OCI-M1 (cell line): ENCODE data around the gene EID2B.
A peak's percentile ranks its signal among the peaks of the same experiment; 100 is the strongest.

Source experiments
- DNase-seq: peaks from one replicate; lab custom pipeline; 2025; lab: John Stamatoyannopoulos, UW

EID2B gene

GRCh38 chr19:39531834-39532232 lies 819 bp downstream of the EID2B start:
- DNase-seq = no peak

DNA sequence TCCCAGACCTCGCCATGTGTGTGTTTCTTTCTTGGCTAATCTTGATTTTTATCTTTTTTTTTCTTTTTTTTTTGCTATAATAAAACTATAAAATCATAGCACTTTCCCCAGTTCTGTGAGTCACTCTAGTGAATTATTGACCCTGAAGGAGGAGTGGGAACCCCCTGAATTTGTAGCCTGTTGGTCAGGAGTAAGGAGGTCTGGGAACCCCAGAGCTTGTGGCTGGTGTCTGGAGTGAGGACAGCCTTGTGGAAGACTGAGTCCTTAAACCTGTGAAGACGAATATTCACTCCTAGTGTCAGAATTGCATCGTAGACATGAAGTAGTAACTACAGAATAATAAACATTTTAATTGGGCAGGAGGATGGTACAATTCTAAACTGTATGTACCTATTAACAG lies 7.4 kb downstream of the EID2B start:
- no peak for DNase-seq

DNA sequence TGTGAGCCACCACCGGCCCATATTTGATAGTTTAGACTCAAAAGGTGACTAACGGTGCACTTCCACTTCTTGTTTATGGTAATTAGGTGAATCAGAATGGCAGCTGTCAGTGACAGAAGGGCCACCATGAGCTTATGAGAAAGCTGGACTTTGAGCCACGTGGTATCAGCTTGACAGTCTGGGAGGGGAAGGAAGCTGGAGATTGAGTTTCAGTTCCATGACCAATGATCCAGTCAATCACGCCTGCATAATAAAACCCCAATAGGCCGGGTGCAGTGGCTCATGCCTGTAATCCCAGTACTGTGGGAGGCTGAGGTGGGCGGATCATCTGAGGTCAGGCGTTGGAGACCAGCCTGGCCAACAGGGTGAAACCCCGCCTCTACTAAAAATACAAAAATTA lies 8.2 kb downstream of the EID2B start:
- DNase-seq = no peak

GRCh38 chr19:39520541-39521484 lies 11.8 kb downstream of the EID2B start:
- DNase-seq = no peak

DNA sequence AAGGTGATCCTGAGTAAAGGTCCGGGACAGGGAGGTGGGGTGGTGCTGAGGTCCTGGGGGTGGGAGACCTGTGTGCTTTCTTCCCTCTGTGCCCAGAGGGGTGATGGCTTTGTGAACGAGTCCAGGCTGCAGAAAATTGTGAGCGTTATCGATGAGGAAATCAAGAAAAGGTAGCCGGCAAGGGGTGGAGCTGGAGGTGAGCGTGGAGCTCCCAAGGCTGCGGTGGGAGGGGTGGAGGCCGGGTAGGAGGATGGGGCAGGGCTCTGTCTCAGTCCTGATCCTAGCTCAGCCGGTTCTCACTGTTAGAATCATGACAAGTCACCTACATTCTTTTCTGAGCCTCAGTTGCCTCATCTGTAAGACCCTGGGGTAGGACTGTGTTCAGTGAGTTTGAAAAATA lies 13.7 kb downstream of the EID2B start:
- no peak for DNase-seq

DNA sequence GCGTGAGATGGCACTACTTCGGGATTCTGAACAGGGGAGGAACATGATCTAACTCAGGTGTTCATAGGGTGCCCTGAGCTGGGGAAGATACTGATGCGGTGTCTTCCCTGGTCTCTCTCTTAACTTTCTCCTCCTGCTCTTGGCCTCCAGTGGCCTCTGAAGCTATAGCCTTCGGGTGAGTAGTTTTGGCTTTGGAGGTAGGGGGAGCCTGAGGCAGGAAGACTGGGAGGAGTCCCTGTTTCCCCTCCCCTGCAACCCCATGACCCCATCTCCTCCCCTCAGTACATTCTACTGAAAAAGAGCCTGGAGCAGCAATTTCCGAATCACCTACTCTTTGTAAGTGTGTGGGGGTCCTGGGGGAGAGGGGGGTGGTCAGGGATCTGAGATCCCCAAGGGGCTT lies 14.2 kb downstream of the EID2B start:
- DNase-seq = no peak

DNA sequence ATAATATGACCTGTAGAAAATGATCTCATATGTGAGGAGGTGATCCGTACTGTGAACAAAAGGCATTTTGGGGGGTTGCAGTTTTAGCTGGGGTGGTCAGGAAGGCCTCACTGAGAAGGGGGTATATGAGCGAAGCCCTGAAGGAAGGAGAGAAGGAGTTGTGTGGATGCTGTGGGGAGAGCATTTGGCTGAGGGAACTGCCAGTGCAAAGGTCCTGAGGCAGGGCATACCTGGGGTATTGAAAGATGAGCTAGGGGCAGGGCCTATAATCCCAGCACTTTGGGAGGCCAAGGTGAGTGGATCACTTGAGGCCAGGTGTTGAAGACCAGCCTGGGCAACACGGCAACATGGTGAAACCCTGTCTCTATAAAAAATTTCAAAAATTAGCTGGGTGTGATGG lies 15.2 kb downstream of the EID2B start:
- DNase-seq = no peak

GRCh38 chr19:39516270-39516669 lies 16.4 kb downstream of the EID2B start:
- no peak for DNase-seq

DNA sequence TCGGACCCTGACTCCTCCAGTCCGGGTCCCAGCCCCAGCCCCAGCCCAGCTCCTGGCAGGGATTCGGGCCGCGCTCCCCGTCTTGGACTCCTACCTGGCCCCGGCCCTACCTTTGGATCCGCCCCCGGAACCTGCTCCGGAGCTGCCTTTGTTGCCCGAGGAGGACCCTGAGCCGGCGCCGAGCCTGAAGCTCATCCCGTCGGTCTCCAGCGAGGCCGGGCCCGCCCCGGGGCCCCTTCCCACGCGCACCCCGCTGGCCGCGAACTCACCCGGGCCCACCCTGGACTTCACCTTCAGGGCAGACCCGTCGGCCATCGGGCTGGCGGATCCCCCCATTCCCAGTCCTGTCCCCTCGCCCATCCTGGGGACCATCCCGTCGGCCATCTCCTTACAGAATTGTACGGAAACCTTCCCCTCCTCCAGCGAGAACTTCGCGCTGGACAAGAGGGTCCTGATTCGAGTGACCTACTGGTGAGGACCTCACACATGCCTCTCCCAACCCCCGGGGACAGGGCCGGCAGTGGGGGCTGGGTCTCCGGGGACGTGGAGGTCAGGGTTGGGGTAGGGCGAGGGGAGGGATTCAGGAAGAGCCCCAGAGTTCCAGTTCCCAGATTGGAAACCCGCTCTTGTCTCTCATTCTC lies 17.0 kb downstream of the EID2B start:
- DNase-seq = no peak

DNA sequence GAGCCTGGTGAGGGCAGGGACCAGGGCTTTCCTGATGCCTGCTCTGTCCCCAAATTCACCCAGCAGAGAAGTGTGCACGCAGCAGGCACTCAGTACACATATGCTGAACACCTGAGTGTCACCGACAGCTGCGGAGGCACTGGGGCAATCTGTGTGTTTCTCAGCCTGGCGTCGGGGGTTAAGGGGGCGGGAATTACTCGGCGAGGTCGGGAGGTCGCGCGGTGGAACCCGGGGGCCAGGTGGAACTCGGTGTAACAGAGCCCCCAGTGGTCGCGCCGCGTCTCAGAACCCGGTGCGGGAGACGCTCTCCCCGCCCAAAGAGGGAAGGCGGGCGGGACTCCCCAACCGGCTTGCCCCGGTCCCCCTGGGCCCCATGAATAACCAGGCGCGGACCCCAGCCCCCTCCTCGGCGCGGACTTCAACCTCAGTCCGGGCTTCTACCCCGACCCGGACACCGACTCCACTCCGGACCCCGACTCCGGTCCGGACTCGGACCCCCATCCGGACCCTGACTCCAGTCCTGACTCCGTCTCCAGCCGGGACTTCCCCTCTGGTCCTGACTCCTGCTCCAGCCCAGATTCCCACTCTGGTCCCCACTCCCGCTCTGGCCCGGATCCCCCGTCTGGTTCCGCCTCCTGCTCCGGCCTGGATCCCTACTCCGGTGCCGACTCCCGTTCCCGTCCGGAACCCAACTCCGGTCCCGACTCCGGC lies 17.7 kb downstream of the EID2B start, which contains the start of gene SELENOV:
TSS of gene SELENOV (plus strand) at position 300 of the 711 bp plus-strand sequence. CDS start at position 374, 74 bp downstream.
- DNase-seq = no peak

DNA sequence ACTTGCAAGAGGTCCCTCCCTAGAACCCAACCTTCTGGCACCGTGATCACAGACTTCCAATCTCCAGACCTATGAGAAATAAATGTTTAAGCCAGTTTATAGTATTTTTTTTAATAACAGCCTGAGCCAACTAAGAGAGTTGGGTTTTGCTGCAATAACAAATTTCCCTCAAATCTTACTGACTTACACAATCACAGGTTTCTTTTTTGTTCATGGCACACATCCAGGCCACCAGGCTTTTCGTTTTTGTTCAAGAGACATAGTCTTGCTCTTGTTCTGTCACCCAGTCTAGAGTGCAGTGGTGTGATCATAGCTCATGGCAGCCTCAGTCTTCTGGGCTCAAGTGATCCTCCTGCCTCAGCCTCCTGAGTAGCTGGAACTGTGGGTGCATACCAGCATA lies 19.7 kb downstream of the EID2B start:
- DNase-seq = peak; percentile 12

DNA sequence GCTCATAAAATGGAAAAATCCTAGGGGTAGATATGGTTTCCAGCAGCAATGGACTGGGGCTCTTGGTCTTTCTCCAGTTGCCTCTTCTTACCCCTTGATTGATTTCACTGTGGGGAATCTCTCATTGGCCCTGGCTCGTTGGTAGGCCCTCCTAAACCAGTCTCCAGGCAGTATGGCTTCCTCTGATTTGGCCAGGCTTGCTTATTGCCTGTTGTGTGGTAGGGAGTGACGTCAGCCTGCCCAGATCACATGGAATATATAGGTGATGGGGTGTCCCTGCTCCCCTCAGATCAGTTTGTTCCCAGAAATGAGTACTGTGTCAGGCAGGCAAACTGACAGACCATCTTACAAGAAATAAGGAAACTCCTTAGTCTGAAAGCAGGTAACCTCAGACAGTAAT lies 23.4 kb downstream of the EID2B start:
- no peak for DNase-seq

GRCh38 chr19:39508629-39509028 lies 24.0 kb downstream of the EID2B start:
- no peak for DNase-seq

DNA sequence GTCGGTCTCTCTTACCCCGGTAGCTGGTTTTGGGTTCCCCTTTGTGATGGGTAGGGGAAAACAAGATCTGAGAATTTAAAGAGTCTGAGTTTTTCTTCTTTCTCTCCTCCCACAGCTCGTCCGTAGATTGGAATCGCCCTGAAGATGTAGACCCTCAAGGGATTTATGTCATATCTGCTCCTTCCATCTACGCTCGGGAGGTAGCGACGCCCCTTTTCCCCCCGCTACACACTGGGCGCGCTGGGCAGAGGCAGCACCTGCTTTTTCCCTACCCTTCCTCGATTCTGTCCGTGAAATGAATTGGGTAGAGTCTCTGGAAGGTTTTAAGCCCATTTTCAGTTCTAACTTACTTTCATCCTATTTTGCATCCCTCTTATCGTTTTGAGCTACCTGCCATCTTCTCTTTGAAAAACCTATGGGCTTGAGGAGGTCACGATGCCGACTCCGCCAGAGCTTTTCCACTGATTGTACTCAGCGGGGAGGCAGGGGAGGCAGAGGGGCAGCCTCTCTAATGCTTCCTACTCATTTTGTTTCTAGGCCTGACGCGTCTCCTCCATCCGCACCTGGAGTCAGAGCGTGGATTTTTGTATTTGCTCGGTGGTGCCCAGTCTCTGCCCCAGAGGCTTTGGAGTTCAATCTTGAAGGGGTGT lies 24.8 kb downstream of the EID2B start:
- DNase-seq = no peak

- DNase-seq = no peak
Observed at GRCh38 chr19:39506944-39507714, 25.5 kb downstream of the EID2B start.

- no peak for DNase-seq
Observed at GRCh38 chr19:39506598-39506943, 26.1 kb downstream of the EID2B start.

- DNase-seq = peak; percentile 90
Observed at GRCh38 chr19:39502640-39503417, 29.8 kb downstream of the EID2B start.

GRCh38 chr19:39501340-39501739 lies 31.3 kb downstream of the EID2B start:
- DNase-seq = no peak

GRCh38 chr19:39500543-39500942 lies 32.1 kb downstream of the EID2B start:
- DNase-seq = peak; percentile 24

DNA sequence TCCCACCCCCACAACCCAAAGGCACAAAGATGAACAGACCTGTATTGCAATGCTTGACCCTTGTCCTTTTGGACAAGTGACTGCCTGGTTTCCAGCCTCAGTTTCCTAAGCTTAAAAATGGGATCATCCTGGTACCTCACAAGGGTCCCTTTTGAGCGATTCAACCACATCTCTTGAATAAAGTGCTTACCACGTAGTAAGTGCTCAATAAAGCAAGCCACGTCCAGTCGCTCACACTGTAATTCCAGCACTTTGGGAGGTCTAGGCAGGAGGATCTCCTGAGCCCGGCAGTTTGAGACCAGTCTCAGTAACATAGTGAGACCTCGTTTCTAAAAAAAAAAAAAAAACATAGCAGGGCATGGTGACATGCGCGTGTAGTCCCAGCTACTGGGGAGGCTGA lies 32.7 kb downstream of the EID2B start:
- no peak for DNase-seq
